GM10248 (cell line): ENCODE data around the gene SGO2.

Experiments used
- CTCF ChIA-PET: fragments of 300-600 bp; sonication (Branson Sonifier 250); formaldehyde crosslinking; extraction: SDS; loops from one replicate; lab custom pipeline; 2021; ENCODE audit warnings: antibody characterized with exemption; lab: Yijun Ruan, JAX
- POLR2A ChIA-PET: fragments of 350-650 bp; sonication (Branson Sonifier 250); formaldehyde crosslinking; extraction: SDS; loops from one replicate; lab custom pipeline; 2020; ENCODE audit warnings: antibody characterized with exemption; lab: Yijun Ruan, JAX
- DNase-seq: peaks from one replicate; pipeline ENCODE4 v3.0.0; 2012; ENCODE audit errors: extremely low spot score
- CTCF ChIP-seq: IDR thresholded peaks from 2 replicates; pipeline ENCODE4 v1.5.1; 2012; ENCODE audit warnings: mild to moderate bottlenecking, low read depth; ENCODE audit errors: extremely low read depth, missing control alignments, control extremely low read depth

Gene SGO2

GRCh38 chr2:200587007-200587616, 61.1 kb downstream of the SGO2 start:
- ChIA-PET POLR2A (no interaction called here), CTCF (interaction anchor here (0.9 to 1.8 kb wide), 6 partner anchors 9 to 162 kb away, joined by 3 to 4 read pairs (median 4); no protein-coding TSS in a partner anchor)
- no peak for TF ChIP-seq CTCF
- DNase-seq: no peak

DNA sequence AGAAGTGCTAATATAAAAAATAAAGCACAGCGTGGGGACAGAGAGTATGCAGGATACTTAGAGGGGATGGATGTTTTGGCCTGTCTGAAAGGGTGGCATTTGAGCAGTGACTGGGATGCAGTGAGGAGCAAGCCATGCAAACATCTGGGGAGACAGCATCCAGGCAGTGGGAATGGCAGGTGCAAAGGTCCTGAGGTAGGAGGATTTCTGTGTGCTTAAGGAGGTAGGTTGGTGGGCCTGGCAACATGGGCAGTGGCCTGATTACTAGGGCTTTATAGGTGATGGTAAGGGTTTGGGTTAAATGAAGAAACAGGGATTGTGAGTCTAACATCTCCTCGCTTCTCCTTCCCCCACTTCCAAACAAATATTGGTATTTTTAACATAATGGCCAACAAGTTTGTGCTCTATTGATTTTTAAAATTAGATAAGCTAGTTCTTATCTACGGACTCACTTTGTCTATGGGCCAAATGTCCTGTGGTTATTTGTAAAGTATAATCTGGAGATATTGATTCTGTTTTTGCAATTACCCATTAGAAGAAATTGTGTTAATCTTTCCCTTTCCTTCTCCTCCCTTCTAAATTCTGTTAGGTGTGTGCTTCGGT, 62.2 kb downstream of the SGO2 start:
- CTCF ChIA-PET: interaction anchor here (1.1 kb wide), 1 partner anchor 62 kb away, joined by 3 read pairs; no protein-coding TSS in a partner anchor
- POLR2A ChIA-PET: no interaction called here
- no peak for DNase-seq
- TF ChIP-seq CTCF: no peak

- TF ChIP-seq CTCF: no peak
- CTCF ChIA-PET: interaction anchor here (1.2 kb wide), 1 partner anchor 105 kb away, joined by 3 read pairs; no protein-coding TSS in a partner anchor
- POLR2A ChIA-PET: no interaction called here
- DNase-seq: no peak
Observed at GRCh38 chr2:200590090-200590489, 64.1 kb downstream of the SGO2 start.

- no peak for DNase-seq
- CTCF ChIA-PET: interaction anchor here (1.0 kb wide), 1 partner anchor 10 kb away, joined by 3 read pairs; no protein-coding TSS in a partner anchor
- TF ChIP-seq CTCF: no peak
- POLR2A ChIA-PET: no interaction called here
Observed at GRCh38 chr2:200591308-200591707, 65.3 kb downstream of the SGO2 start.

DNA sequence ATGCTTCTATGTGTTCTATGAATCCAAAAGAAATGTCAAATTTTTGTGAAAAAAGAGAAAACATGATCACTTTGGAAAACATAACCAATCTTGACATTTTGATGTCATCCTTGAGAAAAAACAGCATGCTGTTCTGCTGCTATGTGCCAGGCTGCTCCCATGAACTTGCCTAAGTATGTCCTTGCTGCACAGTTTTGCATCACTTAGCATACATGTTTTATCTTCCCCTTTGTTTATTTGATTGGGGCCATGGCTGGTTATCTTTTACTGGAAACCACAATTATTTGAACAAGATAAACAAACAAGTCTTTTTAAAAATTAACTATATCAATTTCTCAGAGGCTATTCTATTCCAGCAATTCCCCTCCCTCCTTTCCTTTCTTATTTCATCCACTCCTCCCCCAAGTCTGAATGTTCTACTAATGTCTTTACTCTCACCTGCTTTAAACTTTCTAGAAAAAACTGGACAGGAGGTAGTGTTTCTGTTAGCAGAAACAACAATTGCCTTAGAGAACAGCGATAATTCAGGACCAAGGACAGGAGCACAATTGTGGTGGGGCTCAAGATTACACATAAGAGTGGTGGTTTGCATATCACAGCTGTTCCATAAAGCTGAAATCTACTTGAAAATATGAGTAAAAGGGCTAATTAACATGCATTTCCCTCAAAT, 66.5 kb downstream of the SGO2 start:
- CTCF ChIA-PET: interaction anchor here (1.1 kb wide), 1 partner anchor 9 kb away, joined by 3 read pairs; no protein-coding TSS in a partner anchor
- POLR2A ChIA-PET: no interaction called here
- no peak for DNase-seq
- TF ChIP-seq CTCF: no peak

DNA sequence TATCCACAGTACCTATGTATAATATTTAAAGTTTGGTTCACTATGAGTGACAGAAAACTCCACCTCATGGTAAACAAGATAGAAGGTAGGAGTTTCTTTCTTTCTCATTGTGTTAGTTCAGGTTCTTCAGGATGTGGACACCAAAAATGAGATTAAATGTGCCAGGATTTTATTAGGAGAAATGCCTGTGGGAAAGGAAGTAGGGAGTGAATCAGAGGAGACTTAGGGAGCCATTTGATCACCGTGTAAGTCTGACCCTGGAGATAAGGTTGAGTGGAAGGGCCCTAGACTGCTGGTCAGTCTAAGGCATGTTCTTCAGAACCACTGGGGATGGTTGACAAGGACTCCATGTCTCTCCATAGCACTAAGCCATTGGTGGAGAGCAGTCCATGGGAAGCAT, 67.9 kb downstream of the SGO2 start:
- TF ChIP-seq CTCF: no peak
- ChIA-PET CTCF (interaction anchor here (1.1 kb wide), 1 partner anchor 8 kb away, joined by 3 read pairs; no protein-coding TSS in a partner anchor), POLR2A (no interaction called here)
- DNase-seq: no peak
